AG04450 (cell line): ENCODE data around the gene CORO6. TPM values are rescaled to one million over a fixed set of nuclear protein-coding genes. Genes with fewer than 3 reads are reported as not detected.

Experiments used
- CTCF ChIA-PET: fragments of 300-600, 350-600 bp; formaldehyde crosslinking; extraction: SDS; loops from one replicate; lab custom pipeline; 2022; ENCODE audit warnings: antibody characterized with exemption, inconsistent platforms; lab: Charles Lee
- POLR2A ChIA-PET: fragments of 350-600 bp; formaldehyde crosslinking; extraction: SDS; loops from one replicate; lab custom pipeline; 2021; ENCODE audit warnings: antibody characterized with exemption, inconsistent platforms; lab: Yijun Ruan, JAX
- DNase-seq: peaks from one replicate; pipeline ENCODE4 v3.0.0-alpha.2; 2011; ENCODE audit warnings: low read depth, low spot score
- H3K27ac ChIP-seq: one replicate; pipeline ENCODE4 v1.5.1; 2012; ENCODE audit warnings: low read depth, low read length, control low read depth
- H3K27me3 ChIP-seq: one replicate; pipeline ENCODE4 v1.6.0; 2012; ENCODE audit warnings: low read length; ENCODE audit not compliant: control insufficient read depth, insufficient read depth
- H3K4me3 ChIP-seq: 2 replicates; pipeline ENCODE4 v1.5.1; 2011; ENCODE audit warnings: mild to moderate bottlenecking, low read depth, low read length, control low read depth
- H3K9me3 ChIP-seq: 2 replicates; pipeline ENCODE4 v1.5.1; 2012; ENCODE audit warnings: low read length; ENCODE audit not compliant: control insufficient read depth, insufficient read depth
- polyA plus RNA-seq: library from polyadenylated mRNA; depleted of rRNA; stranded (reverse); fragments of >200 nt; gene quantifications from 2 replicates; pipeline ENCODE4 v1.2.3, GENCODE V29; 2011
- TF ChIP-seq, protein P1 (sequence below): IDR thresholded peaks from 2 replicates; pipeline ENCODE4 v1.5.1; 2011; ENCODE audit warnings: low read depth, low read length, control low read depth, inconsistent platforms

The CORO6 gene
- polyA plus RNA-seq, 1 experiment = 9.3 TPM

- peaks cover 3% of the 10 kb centered on the region; the same call in 1 of the 2 replicates for H3K9me3 ChIP-seq
- no peak overlapping the region for H3K27ac ChIP-seq
- CTCF ChIA-PET = interaction anchor here (0.6 to 4.6 kb wide), 25 partner anchors 8 to 513 kb away, joined by 3 to 36 read pairs (median 5); partner anchors contain the start of gene ANKRD13B
- no peak for DNase-seq
- TF ChIP-seq, protein P1, sequence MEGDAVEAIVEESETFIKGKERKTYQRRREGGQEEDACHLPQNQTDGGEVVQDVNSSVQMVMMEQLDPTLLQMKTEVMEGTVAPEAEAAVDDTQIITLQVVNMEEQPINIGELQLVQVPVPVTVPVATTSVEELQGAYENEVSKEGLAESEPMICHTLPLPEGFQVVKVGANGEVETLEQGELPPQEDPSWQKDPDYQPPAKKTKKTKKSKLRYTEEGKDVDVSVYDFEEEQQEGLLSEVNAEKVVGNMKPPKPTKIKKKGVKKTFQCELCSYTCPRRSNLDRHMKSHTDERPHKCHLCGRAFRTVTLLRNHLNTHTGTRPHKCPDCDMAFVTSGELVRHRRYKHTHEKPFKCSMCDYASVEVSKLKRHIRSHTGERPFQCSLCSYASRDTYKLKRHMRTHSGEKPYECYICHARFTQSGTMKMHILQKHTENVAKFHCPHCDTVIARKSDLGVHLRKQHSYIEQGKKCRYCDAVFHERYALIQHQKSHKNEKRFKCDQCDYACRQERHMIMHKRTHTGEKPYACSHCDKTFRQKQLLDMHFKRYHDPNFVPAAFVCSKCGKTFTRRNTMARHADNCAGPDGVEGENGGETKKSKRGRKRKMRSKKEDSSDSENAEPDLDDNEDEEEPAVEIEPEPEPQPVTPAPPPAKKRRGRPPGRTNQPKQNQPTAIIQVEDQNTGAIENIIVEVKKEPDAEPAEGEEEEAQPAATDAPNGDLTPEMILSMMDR = peak; percentile 79
- POLR2A ChIA-PET = interaction anchor here (0.7 kb wide), 2 partner anchors 60 to 339 kb away, joined by 3 to 6 read pairs; no protein-coding TSS in a partner anchor
- H3K27me3 ChIP-seq = no peaks in the 10 kb centered on the region
- H3K4me3 ChIP-seq = no peak overlapping the region
Observed at GRCh38 chr17:29579866-29580771, 42.6 kb downstream of the CORO6 start.

DNA sequence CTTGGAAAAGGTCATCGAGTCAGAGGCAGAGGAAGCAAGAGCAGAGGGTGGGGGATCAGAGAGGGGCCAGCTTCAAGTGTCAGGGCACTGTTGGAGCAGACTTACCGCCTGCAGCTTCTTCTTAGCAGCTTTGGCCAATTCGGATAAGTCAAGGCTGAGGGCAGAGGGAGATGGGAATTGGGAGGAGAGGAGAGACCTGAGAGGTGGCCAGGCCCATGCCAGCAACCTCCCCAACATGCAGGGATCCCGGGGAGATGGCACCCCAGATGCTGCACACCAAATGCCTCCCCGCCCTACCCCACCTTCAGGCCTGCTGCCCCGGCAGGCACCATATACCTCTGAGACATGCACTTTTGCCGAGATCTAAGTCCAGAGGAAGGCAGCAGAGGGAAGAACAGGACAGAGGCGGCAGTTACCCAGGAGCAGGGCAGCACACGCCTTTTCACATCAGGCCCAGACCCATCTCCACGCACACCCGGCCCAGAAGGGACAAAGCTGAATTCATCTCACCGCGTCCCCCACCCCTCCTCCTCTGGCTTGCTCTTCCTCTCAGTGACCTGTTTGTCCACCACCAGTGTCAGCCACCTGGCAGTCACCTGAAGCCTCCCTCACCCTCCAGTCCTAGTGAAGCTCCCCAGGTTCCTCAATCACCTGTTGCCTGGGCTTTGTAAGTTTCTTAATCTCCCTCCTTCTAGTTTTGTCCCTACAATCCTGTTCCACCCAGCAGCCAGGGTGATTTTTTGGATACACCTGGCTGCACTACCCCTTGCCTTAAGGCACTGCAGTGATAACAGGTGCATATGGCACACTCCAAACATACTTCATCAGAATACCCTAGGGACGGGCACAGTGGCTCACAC, 43.9 kb downstream of the CORO6 start:
- ChIA-PET POLR2A (no interaction called here), CTCF (interaction anchor here (0.6 to 4.6 kb wide), 8 partner anchors 13 to 515 kb away, joined by 3 to 36 read pairs (median 8); partner anchors contain the start of gene ANKRD13B)
- Histone ChIP-seq H3K27me3 (no peaks in the 10 kb centered on the region), H3K27ac (no peak overlapping the region), H3K4me3 (no peak overlapping the region), H3K9me3 (peaks cover 3% of the 10 kb centered on the region; the same call in 1 of the 2 replicates)
- TF ChIP-seq, protein P1 = no peak
- DNase-seq = no peak

DNA sequence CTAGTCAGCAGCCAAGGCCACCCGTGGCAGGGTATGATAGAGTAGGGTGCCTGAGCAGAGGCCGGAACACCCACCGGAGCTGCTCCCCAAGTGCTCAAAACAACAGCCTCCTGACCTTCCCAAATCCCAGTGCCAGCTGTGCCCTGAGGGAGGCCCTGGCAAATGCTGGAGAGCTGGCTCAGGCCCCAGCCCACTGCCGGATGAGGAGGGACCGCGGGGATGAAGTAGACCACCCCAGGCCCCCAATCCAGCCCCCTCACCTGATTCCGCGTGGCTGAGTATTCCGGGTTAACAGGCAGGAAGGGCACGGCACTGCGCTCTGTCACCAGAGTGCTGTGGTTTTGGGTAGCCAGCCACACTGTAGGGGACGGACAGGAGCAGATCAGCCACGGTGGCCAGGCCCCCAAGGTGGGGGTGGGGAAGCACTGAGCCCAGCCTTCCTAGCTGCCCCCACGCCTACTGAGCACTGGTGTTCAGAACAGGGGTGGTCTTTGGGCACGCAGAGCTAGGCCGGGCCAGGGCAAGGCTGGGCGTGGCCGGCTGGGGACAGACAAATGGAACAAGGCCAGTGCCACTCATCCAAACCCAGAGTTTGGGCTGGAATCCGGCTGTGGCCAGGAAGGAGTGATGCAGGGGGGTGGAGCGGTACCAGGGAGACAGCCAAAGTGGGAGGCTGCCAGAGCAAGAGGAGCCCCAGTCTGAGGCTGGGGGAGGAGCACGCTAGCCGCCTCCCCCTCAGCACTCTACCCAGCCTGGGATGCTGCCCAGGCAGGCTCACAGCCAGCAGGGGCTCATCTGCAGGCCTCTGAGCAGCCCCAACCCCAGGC, 45.1 kb downstream of the CORO6 start:
- H3K4me3 ChIP-seq = no peak overlapping the region
- TF ChIP-seq, protein P1 = no peak
- no peak for DNase-seq
- no peaks in the 10 kb centered on the region; the same call in 1 of the 2 replicates for H3K9me3 ChIP-seq
- POLR2A ChIA-PET = no interaction called here
- no peaks in the 10 kb centered on the region for H3K27me3 ChIP-seq
- no peak overlapping the region for H3K27ac ChIP-seq
- CTCF ChIA-PET = interaction anchor here (1.6 to 4.6 kb wide), 2 partner anchors 40 to 208 kb away, joined by 10 to 21 read pairs; no protein-coding TSS in a partner anchor

DNA sequence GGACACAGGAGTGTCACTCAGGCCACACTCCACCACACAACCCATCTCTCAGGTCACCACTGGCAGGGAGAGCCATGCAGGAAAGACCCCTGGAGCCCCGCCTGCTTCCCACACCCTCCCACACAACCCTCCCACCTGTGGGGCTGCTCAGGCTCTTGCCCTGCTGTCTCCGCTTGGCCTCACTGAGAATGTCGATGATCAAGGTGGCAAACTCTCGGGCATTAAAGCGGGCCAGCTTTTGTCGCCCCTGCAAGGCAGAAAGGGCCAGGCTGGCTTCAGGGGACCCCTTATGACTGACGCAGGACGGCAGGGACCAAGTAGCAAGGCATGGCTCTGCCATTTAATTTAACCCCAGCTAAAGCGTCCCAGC, 45.7 kb downstream of the CORO6 start:
- no peaks in the 10 kb centered on the region; the same call in 1 of the 2 replicates for H3K9me3 ChIP-seq
- TF ChIP-seq, protein P1 = no peak
- H3K27ac ChIP-seq = no peak overlapping the region
- ChIA-PET CTCF (interaction anchor here (1.6 kb wide), 1 partner anchor 207 kb away, joined by 10 read pairs; no protein-coding TSS in a partner anchor), POLR2A (interaction anchor here (0.8 kb wide), 1 partner anchor 12 kb away, joined by 3 read pairs; the partner anchor contains the start of gene GIT1)
- no peaks in the 10 kb centered on the region for H3K27me3 ChIP-seq
- no peak overlapping the region for H3K4me3 ChIP-seq
- DNase-seq = no peak
